ENCODE results near the gene TNFAIP2. TPM values are rescaled to one million over a fixed set of nuclear protein-coding genes. Genes with fewer than 3 reads are reported as not detected.

TNFAIP2 gene
- total RNA-seq, 1 experiment from 2014 or later, result 157 TPM

Other genes starting within 250 kb of the TNFAIP2 start
- 0.41 and 1.5 TPM in 2 replicates for gene AMN, start 200.8 kb upstream of the TNFAIP2 start, total RNA-seq (2014; rRNA removed; shearing (Covaris generic); ENCODE audit: low replicate concordance)
- gene CDC42BPB, start 65.9 kb upstream of the TNFAIP2 start, total RNA-seq (2014; rRNA removed; shearing (Covaris generic); ENCODE audit: low replicate concordance), result 7.5 and 12.9 TPM in 2 replicates
- 7.5 TPM in 1 of 2 replicates, not detected in the other for gene LBHD2, start 39.3 kb upstream of the TNFAIP2 start, total RNA-seq (2014; rRNA removed; shearing (Covaris generic); ENCODE audit: low replicate concordance)
- 0.98 TPM in 1 of 2 replicates, not detected in the other for gene EXOC3L4, start 28.7 kb upstream of the TNFAIP2 start, total RNA-seq (2014; rRNA removed; shearing (Covaris generic); ENCODE audit: low replicate concordance)
- 133 and 141 TPM in 2 replicates for gene EIF5, start 210.8 kb downstream of the TNFAIP2 start, total RNA-seq (2014; rRNA removed; shearing (Covaris generic); ENCODE audit: low replicate concordance)

Measured in Caki2 (cell line).